ENCODE results near the gene ARVCF.

DNA sequence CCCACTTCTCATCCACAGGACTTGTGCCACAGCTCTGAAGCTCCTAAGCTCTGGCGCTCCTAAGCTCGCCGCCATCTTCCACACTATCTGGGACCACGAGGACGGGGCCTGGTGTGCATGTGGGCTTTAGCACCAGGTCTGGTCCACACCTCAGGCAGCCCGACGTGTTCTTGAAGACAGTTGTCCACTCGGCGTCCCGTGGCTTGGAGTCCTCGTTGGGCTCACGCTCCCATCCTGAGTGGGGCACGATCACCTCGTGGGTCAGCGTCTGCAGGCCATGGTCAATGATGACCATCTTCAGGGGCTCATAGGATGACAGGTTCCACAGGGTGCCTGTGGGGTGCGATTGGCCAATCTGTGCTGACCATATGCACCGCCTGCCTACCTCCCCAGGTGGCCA lies 37.9 kb downstream of the ARVCF start:
- TF ChIP-seq ELF1 (IDR thresholded peaks at IDR 0.05): no peak
- no peak for TF ChIP-seq NRF1 (IDR thresholded peaks at IDR 0.05; ENCODE audit: low read depth, low read length)
- no peak for TF ChIP-seq CTCF (IDR thresholded peaks at IDR 0.05)
- TF ChIP-seq SIN3A (IDR thresholded peaks at IDR 0.05; ENCODE audit: borderline replicate concordance, low read depth, low read length): no peak
- no peak for TF ChIP-seq PBX3 (IDR thresholded peaks at IDR 0.05)

Measured in SK-N-SH (cell line).